Measurements from ENCODE around the gene TBR1.

The TBR1 gene

DNA sequence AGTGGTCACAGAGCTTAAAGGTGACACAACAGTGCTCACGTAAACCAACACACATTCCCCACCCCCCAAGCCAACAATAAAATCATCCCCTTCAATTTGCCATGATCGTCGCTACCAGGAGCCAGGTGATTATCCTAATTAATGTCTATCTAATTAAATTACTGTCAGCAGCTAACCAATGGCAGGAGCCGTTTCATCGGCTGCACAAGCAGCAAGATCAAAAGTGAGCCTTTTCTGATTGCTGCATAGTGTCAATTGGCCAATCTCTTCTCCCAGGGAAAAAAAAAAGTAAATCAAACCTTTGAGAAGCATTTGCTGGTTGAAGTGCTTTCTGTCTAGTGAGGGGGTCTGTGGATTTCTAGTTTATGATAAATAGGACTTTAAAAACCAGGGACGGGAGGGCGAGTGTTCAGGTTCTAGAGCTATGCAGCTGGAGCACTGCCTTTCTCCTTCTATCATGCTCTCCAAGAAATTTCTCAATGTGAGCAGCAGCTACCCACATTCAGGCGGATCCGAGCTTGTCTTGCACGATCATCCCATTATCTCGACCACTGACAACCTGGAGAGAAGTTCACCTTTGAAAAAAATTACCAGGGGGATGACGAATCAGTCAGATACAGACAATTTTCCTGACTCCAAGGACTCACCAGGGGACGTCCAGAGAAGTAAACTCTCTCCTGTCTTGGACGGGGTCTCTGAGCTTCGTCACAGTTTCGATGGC is at the start of gene TBR1:
Gene TBR1 (plus strand): TSS at position 311 of the 721 bp plus-strand sequence. CDS start 114 bp downstream, at position 425.
- DNase-seq, result no peak

DNA sequence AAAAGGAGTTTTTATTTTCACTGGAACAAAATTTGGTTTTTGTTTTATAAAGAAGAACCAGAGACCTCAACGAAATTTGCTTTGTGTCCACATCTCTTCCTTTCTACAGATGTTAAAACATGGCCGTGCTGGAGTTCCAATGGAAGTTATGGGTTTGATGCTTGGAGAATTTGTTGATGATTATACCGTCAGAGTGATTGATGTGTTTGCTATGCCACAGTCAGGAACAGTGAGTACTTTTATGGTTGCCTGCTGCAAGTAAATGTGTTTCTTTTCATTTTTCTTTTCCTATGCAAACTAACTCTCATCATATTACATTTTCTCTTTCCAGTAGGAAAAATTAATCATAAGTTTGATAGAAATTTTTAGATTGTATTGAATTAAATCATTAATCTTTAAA is 48.4 kb upstream of the TBR1 start:
- DNase-seq, result no peak

DNA sequence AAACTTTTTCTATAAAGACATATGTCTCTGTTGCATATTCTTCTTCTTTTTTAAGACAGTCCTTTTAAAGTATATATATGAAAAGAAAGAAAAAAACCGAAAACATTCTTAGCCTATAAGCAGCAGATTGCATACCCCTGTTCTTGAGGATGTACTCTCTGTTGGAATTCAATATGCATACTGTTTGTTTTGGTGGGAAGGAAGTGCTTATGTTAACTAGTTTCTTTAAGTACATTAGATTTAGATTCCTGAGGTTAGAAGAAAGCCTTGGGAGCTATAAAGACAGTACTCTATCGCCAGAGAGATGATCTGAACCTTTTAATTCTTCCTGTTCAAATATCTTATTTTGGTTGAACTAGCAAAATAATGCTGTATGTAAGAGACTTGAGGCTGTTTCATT is 46.8 kb upstream of the TBR1 start:
- DNase-seq, result no peak

DNA sequence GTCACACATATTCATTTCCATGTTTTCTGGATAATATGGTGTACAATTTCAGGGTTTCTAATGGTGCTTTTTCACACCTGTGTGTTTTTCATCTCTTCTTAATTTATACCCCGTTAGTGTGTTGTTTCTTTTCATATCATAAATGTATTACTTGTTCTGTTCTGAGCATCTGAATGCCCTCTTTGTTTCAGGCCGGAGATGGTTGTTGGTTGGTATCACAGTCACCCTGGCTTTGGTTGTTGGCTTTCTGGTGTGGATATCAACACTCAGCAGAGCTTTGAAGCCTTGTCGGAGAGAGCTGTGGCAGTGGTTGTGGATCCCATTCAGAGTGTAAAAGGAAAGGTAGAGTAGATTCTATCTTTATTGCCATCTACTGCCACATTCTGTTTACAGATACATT is 45.1 kb upstream of the TBR1 start:
- no peak for DNase-seq

DNA sequence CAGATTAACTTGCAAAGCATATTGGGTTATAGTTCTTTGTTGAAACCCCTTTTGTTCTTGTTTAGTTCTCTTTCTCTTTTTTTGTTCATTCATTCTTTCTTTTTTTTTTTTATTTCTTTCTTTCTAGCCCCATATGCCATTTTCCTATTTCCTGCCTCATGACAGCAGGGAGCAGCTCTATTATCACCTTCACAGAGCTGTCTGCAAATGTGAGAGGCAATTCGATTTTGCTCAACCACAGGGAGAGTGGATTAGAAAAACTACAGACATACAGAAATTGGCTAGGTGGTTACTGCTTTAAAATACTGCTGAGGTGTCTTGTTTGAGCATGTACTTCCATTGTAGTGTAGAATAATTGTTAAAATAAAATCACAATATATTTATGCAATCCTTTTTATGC is 44.2 kb upstream of the TBR1 start:
- DNase-seq, result no peak

DNA sequence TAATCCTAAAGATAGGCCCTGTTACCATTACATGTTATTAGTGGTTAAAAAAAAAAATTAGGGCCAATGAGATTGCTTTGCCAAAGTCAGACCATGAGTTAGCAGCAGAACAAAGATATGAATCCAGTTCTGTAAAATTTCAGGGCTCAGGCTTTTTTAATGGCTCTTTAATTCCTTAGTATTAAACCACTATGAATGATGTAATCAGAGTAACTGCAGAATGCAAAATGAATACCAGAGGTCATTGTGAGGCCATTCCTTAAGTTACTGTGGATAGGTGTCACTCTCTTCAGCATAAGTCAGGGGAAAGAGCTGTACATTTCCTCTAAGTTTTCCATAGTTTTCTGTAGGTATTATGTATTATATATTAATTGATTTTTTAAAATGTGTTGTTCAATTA is 42.2 kb upstream of the TBR1 start:
- no peak for DNase-seq

DNA sequence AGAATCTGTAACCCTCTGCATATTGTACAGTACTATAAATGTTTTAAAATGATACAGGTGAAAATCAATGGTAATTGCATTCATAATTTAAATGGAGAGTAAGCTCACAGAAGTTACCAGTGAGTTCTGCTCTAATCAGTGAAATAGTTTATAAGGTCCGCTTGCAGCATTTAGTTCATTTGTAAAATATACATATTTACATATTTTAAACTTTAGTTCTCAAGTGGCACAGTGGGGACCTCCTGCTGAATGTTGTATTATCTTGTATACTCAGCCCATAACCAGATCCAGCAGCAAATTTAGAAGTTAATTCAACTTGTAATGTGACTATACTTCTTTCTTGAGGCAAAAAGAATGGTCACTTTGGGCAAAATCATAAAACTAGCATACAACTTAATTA is 41.7 kb upstream of the TBR1 start:
- DNase-seq, result no peak

DNA sequence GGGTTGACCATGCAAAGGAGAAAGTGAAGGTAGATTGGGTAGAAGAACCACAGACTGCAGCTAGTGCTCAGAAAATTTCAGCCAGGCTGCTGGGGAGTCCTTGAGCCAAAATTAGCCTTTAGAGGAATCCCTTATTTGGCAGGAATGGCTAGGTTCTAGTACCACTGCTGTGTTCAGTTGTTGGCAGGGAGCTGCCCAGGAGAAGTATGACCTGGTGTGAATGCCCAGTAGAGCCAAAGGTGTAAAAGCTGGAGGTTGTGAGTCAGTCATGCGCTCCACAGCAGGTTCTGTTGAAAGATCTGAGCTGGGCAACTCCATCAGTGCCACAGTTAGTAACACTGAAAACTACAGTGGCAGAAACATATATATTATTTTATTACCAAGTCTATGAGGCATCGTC is 36.4 kb upstream of the TBR1 start:
- no peak for DNase-seq

DNA sequence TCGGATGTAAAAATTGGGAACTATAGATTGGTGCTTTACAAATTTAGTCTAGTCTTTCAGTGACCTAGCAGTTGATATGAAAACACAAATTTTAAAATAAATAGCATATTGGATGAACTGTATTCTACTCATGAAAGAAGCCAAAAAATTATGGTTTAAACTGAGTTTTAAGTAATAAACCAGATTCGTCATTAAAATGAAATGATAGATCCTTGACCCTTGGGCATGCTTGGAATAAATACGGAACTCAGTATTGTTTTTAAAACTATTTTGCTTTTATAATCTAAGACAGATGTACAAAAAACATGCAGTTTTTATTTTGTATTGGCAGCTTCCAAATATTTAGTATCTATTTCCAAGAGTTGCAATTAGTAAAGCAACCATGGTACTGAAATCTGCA is 34.6 kb upstream of the TBR1 start:
- DNase-seq, result no peak

DNA sequence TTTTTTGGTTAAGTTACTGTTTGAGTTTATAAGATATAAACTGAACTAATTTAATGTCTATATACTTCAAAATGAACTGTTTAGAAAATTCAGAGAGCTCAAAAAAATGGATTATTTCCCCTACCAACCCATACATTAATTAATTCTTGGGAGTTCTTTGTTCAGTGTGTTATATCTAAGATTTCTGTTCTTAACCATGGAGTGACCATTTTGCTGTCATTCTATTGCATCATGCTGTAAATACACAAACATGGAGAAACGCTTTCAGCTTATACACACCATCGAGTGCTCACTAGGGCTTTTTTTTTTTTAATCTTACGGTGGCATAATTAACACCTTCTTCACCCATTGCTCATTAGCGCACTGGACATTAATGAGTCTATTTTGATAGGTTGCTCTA is 33.4 kb upstream of the TBR1 start:
- no peak for DNase-seq

DNA sequence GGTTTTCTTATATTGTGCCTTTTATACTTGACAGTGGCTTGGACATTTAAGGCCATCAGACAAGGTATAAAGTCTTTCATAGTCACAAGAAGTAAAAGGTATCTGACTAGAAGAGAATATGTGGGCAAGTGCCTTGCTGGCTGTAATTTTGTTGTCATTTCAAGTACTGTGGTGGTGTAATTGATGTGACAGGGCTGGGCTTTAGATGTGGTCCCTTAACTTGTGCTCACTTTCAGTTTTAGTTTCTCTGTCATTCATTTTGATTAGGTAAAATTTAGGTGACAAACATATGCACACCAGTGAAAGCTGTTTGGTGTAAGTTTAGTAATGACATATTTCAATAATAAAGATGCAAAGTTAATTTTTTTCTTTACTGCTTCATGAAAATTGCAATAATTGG is 31.2 kb upstream of the TBR1 start:
- DNase-seq, result no peak

DNA sequence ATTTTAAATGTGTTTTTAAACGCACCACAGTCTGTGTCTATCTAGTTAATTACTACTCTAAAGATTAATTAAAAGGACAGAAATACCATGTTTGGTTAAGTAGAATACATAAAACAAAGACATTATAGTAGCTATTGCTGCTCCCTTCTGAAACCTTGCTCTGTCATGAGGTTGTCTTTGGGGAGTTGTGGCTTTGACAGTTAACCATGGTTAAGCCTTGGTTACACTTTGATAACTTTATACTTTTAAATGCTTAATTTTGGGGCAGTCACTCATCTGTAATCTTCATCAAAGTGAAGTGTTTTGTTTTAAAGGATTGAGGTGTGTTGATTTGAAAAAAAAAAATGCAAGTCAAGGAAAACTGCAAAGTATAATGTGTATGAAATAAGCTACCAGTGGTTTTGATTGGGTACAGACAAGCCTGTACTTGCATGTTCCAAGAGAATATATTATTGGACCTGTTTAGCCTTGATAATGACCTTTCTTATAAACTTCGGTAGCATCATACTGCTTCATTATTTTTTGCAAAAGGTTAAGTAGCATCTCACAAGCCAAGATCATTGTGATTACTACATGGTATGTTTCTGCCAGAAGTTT is 29.8 kb upstream of the TBR1 start:
- no peak for DNase-seq

DNA sequence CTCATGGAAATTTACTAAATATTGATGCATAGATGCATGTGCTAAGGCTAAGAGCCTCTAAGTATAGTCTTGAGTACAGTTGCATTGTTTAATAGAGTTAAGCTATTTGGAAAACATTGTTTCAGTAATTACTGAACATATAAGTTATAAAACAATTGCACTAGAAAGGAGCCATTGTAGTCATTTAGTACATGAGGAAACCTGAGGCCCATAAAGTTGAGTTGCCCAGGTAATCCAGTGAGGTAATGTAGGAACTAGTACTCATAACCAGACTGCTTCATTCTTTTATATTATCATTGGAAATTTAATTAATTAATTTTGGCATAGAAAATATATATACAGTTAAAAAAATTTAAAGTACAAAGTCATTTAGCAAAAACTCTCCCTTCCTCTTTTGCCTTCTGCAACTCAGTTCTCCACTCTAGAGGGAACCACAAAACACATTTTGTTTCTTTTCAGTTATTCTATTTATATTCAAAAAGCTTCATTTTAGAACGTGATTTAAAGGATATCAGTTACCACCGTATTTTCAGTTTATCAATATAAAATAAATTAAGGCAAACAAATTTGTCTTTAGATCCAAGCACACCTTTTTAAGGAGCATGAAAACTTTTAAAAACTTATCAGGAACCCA is 27.8 kb upstream of the TBR1 start:
- DNase-seq, result no peak

DNA sequence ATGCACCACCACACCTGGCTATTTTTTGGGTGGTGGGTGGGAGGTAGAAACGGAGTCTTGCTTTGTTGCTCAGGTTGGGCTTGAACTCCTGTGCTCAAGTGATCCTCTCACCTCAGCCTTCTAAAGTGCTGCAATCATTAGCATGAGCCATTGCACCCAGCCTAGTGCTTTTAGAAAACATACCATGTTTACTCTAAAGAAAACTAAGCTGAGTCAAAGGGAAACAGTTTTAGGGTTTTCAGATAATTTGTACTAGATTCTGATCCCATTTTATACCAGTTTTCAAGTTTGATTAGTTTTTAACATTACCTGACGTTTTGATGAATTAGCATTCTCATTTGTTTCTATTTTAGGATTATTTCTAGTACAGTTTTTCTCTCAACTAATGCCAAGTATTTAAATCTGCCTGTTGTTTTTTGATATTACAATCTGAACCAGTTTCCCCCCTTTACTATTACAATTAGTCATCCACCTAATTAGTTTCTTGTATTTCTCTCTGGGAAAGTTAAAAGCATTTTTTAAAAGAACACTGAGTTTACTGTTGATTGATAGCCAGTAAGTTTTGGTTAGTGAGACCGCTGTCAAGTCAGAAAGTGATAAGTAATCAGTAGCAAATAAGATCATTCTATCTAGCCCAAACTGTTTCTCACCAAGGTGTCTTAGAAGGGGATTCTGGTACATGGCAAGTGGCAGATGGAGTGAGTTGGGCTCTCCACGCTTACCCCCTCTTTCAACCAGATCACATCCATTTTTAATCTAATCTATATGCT is 24.2 kb upstream of the TBR1 start:
- no peak for DNase-seq

DNA sequence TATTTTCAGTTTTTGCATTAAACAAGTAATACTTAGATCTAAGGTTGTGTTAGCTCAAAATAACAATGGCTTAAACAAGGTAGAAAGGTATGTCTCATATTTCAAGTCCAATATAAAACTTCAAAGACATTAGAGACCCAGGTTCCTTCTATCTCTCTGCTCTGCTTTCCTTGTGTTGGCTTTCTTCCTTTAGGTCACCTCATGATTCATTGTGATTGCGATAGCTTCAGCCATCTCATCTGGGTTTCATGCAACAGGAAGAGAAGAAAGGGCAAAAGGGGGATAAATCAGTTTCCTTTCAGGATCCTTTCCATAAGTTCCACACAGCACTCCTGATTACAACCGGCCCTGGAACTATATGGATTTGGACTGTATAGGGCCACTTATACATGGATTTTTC is 16.0 kb upstream of the TBR1 start:
- DNase-seq, result no peak

DNA sequence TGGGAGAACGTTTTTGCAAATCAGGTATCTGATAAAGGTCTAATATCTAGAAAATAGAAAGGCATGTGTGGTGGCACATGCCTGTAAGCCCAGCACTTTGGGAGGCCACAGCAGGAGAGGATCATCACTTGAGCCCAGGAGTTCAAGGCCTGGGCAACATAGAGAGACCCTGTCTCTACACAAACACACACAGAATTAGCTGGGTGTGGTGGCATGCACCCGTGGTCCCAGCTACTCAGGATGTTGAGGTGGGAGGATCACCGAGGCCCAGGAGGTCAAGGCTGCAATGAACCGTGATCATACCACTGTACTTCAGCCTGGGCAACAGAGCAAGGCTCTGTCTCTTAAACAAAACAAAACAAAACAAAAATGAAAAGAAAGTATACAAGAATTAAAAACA is 13.8 kb upstream of the TBR1 start:
- no peak for DNase-seq

DNA sequence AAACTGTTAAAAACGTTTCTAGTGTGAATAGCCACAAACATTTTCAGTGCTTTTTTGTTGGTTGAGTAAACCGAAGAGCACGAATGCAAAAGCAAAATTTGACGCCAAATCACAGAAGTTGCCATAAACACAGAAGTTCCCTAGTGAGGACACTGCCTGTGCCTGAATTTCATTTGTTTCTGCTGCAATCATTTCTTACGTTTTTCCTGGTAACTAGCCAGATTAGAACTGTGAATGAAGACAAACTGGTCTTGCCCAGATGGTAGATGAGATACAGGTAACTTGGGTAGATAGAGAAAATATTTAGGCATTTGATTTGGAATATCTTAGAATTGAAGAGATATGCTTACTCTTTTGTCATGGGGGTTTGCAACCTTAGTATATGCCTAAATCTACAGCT is 9.8 kb upstream of the TBR1 start:
- DNase-seq, result no peak

DNA sequence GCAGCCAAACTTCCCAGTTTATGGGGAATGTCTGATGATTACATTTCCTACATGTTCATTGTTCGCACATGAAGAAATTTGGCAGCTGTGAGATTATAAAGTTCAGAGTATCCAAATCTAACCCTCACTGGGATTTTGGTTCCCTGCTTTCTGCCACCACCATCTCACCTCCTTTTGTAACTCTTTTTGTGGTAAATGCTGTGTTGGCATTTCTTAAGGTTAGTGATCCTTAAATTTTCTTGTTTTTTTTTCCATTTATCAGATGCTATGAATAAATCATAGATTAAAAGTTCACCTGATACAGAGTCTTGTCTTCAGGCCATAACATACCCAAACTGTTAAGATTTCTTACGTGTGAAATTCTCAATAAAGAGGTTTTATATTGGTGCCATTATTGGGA is 8.5 kb upstream of the TBR1 start:
- no peak for DNase-seq

DNA sequence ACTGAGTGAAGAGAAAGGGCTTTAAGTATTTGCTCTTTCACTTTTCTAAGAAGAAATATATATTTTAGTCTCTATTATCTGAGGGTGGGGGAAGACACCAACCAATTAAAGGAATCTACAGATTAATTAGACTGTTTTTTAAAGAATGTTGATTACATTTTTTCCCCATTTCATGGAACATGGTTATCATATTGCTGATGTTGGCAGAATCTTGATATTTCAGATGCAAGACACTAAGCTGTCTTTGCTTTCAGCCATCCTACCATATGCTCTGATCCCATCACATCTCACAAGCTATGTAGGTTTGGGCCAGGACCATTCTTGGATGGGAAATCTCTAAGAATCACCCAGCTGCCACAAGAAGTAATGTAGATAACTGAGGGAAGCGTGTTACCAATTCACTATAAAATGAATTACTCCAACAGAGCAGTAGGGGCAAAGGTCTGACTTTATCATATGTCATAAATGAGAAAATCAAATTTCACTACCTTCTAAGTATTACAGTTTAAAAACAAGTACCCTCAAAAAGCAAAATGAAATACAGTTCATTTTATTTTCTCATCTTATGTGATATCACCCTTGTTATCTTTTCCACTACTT is 6.7 kb upstream of the TBR1 start:
- DNase-seq, result no peak

DNA sequence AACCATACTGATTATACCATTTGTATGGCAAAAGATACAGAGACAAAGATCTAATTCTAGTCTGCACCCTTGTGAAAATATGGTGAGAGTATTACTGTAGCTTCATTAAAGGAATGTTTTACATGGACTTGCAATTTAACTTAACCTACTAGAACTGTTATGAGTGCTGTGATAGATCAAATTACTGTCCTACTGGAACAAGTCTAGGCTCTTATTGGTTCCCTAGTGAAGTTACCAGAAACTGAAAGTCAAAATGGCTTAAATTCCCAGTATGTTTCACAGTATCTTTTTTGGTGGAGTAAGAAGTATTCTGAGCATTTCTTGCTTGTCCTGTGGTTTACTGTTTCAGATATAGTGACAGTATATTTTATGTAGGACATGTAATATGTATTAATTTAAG is 3.8 kb upstream of the TBR1 start:
- DNase-seq, result no peak

DNA sequence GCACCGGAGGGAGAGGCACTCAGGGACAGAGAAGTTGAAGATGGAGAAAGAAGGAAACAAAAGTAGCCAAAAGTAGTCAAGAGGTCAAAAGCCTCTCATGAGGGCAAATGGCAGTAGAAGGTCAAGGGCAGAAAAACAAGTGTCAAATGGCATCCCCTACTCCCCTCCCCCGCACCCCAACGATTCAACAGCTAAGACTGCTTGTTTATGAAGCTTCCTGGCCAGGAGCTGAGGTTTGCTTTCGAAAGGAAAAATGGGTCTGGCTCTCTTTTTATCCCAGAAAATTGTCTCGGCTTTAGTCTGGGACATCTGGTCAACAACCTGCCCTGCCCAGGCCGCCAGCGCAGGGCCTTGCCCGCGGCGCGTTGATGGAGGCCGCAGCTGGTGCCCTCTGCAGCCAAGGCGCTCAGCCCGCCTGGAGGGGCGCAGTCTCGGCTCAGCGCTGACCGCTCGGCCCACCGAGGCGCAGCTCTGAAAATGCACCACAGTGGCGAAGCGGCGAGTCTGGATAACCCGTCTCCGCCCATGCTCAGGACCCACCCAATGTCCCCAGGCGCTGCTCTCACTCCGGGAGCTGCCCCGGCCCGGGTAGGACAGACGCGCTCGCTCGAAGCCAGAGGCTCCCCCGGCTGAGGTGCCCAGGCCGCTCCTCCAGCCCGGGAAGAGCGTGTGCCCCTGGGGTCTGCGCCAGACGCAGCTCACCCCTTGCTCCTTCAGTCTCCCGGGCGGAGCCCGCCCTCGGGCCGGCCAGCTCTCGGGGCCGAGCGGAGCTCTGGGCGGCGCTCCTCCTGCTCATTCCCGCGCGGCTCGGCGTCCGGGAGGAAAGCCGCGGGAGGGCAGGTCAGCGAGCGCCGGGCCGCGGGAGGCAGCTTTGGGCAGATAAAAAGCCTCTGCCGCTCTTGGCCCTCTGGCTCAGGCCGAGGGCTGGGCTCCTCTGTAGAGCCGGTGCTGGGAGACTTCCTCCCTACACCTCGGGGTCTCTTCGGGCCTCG is 1.8 kb upstream of the TBR1 start:
- DNase-seq, result peak; percentile 45

All from NCI-H1092 (cell line).